Endothelial cell of umbilical vein (primary cell): ENCODE data around the gene NIPBL. TPM values are rescaled to one million over a fixed set of nuclear protein-coding genes. Genes with fewer than 3 reads are reported as not detected.
A peak's percentile ranks its signal among the peaks of the same experiment; 100 is the strongest.

Experiments used
- BruUV-seq: library from RNA; stranded (reverse); fragments of 400-500 nt; replicated peaks from 2 replicates; lab custom pipeline; 2021; lab: Mats Ljungman, UMichigan
- CTCF ChIA-PET: fragments of 300-600, 350-600 bp; sonication (Branson Sonifier 250); formaldehyde crosslinking; loops from one replicate; lab custom pipeline; 2021; ENCODE audit warnings: antibody characterized with exemption, inconsistent platforms; lab: Charles Lee
- POLR2A ChIA-PET: fragments of 300-600, 350-600 bp; sonication (Branson Sonifier 250); formaldehyde crosslinking; loops from one replicate; lab custom pipeline; 2021; ENCODE audit warnings: antibody characterized with exemption, inconsistent platforms; lab: Charles Lee
- DNase-seq: peaks from one replicate; pipeline ENCODE4 v3.0.0-alpha.2; 2011; ENCODE audit warnings: low read depth, low spot score
- FAIRE-seq: peaks from 2 replicates; lab custom pipeline; 2011; peaks lifted over from hg19 to GRCh38; lab: Jason Lieb, UNC
- H2AFZ ChIP-seq: 2 replicates; pipeline ENCODE4 v1.6.0; 2012; ENCODE audit warnings: low read depth, low read length, control low read depth, inconsistent platforms
- H3K27ac ChIP-seq: 2 replicates; pipeline ENCODE4 v1.5.1; 2011; ENCODE audit warnings: low read depth, mild to moderate bottlenecking, control low read depth, low read length, moderate library complexity; ENCODE audit not compliant: insufficient read depth
- H3K27me3 ChIP-seq, 2 experiments: 2 replicates each; pipeline versions ENCODE4 v1.6.0 to v1.6.1; 2011; ENCODE audit warnings: low read length in 2 of 2, mixed read lengths in 1 of 2; ENCODE audit not compliant: control insufficient read depth in 2 of 2, insufficient read depth in 2 of 2
- H3K36me3 ChIP-seq, 2 experiments: 2 replicates in 1 of 2; 3 replicates in 1 of 2; pipeline ENCODE4 v1.5.1; 2011; ENCODE audit warnings: low read length in 2 of 2, mild to moderate bottlenecking in 1 of 2, moderate library complexity in 1 of 2; ENCODE audit not compliant: control insufficient read depth in 2 of 2, insufficient read depth in 2 of 2; ENCODE audit errors: extremely low read depth in 1 of 2
- H3K4me1 ChIP-seq: 3 replicates; pipeline ENCODE4 v1.5.1; 2011; ENCODE audit warnings: mild to moderate bottlenecking, low read length; ENCODE audit not compliant: control insufficient read depth, insufficient read depth; ENCODE audit errors: extremely low read depth
- H3K4me2 ChIP-seq: 2 replicates; pipeline ENCODE4 v1.6.1; 2011; ENCODE audit warnings: low read length, control low read depth, mixed read lengths; ENCODE audit not compliant: insufficient read depth
- H3K4me3 ChIP-seq, 3 experiments: fragments of 200-600 bp in 1 of 3; sonication (generic), shearing (Covaris generic) in 1 of 3; replicated peaks in 1 of 3; 2 replicates each; pipeline ENCODE4 v1.5.1; 2011 to 2016; ENCODE audit warnings: control low read depth in 3 of 3, low read length in 3 of 3, mild to moderate bottlenecking in 2 of 3, inconsistent platforms in 1 of 3, low read depth in 1 of 3, moderate library complexity in 1 of 3; ENCODE audit not compliant: insufficient read depth in 1 of 3
- H3K79me2 ChIP-seq: 2 replicates; pipeline ENCODE4 v1.6.0; 2012; ENCODE audit warnings: low read length, inconsistent platforms; ENCODE audit not compliant: control insufficient read depth, insufficient read depth
- H3K9ac ChIP-seq: replicated peaks from 2 replicates; pipeline ENCODE3; 2011; ENCODE audit warnings: low read length, control low read depth; ENCODE audit not compliant: insufficient read depth; ENCODE audit errors: extremely low read depth
- H3K9me1 ChIP-seq: replicated peaks from 3 replicates; pipeline ENCODE4 v1.6.0; 2011; ENCODE audit warnings: mild to moderate bottlenecking, low read length; ENCODE audit not compliant: control insufficient read depth, insufficient read depth; ENCODE audit errors: extremely low read depth
- H3K9me3 ChIP-seq: replicated peaks from 2 replicates; pipeline ENCODE4 v1.5.1; 2012; ENCODE audit warnings: low read length, inconsistent platforms; ENCODE audit not compliant: control insufficient read depth, insufficient read depth
- H4K20me1 ChIP-seq: replicated peaks from 2 replicates; pipeline ENCODE3; 2011; ENCODE audit warnings: mild to moderate bottlenecking, low read length; ENCODE audit not compliant: control insufficient read depth, insufficient read depth; ENCODE audit errors: extremely low read depth
- EZH2 ChIP-seq: IDR thresholded peaks from 2 replicates; pipeline ENCODE4 v1.6.1; 2012; ENCODE audit warnings: borderline replicate concordance, low read depth, mild to moderate bottlenecking, moderate library complexity, low read length, inconsistent platforms; ENCODE audit not compliant: severe bottlenecking
- FOS ChIP-seq: IDR thresholded peaks from 2 replicates; pipeline ENCODE4 v1.6.1; 2011; ENCODE audit warnings: mild to moderate bottlenecking, low read length, moderate library complexity, borderline replicate concordance; ENCODE audit not compliant: insufficient read depth
- GATA2 ChIP-seq: IDR thresholded peaks from 2 replicates; pipeline ENCODE4 v1.7.0; 2011; ENCODE audit warnings: low read depth, mild to moderate bottlenecking, moderate library complexity, mixed read lengths, low read length; ENCODE audit not compliant: insufficient read length, insufficient read depth
- JUN ChIP-seq: IDR thresholded peaks from 2 replicates; pipeline ENCODE4 v1.6.1; 2011; ENCODE audit warnings: borderline replicate concordance, low read depth; ENCODE audit not compliant: insufficient read length, insufficient read depth
- MYC ChIP-seq: IDR thresholded peaks from one replicate; pipeline ENCODE4 v1.6.1; 2011; ENCODE audit warnings: mild to moderate bottlenecking, low read depth, low read length
- POLR2A ChIP-seq: IDR thresholded peaks from 2 replicates; pipeline ENCODE4 v1.6.1; 2012; ENCODE audit warnings: low read depth, mild to moderate bottlenecking, control low read depth, low read length
- POLR2AphosphoS5 ChIP-seq: IDR thresholded peaks from 2 replicates; pipeline ENCODE4 v1.6.1; 2012; ENCODE audit warnings: low read depth, mild to moderate bottlenecking, control low read depth, low read length, moderate library complexity; ENCODE audit not compliant: insufficient read depth
- dilution Hi-C: fragments of 300-500 bp; cut with MboI; formaldehyde crosslinking; loops from one replicate; pipeline ENCODE4 v1.15.0; 2019; ENCODE audit warnings: low sequenced_read_pairs; ENCODE audit not compliant: extremely low pct_ligation_motif_present
- intact Hi-C: fragments of 100-400 bp; cut with micrococcal nuclease; formaldehyde crosslinking; loops from one replicate; pipeline ENCODE4 v1.10.0; 2022
- polyA plus RNA-seq, 4 experiments: library from polyadenylated mRNA; depleted of rRNA in 3 of 4; stranded (reverse) in 3 of 4; unstranded in 1 of 4; fragments of >200 nt; gene quantifications; 2 replicates each; pipeline versions ENCODE4 v1.2.1 to v1.2.3, GENCODE V29; 2011 to 2012; ENCODE audit warnings: missing spikeins in 1 of 4
- total RNA-seq: library from RNA; stranded (reverse); gene quantifications from 2 replicates; pipeline ENCODE4 v1.2.3, GENCODE V29; 2021
- TF ChIP-seq, protein P1 (sequence below), 2 donors: IDR thresholded peaks; 1 replicate in 1 of 2; 2 replicates in 1 of 2; pipeline ENCODE4 v1.5.1; 2011; ENCODE audit warnings: low read length in 2 of 2, mild to moderate bottlenecking in 2 of 2, moderate library complexity in 2 of 2, control low read depth in 1 of 2, inconsistent platforms in 1 of 2, low read depth in 1 of 2; ENCODE audit not compliant: insufficient read depth in 1 of 2; ENCODE audit errors: extremely low read depth in 1 of 2
- TF ChIP-seq, protein P2 (sequence below): IDR thresholded peaks from 2 replicates; pipeline ENCODE4 v1.6.1; 2011; ENCODE audit not compliant: insufficient read depth, insufficient read length

The NIPBL gene
- total and polyA plus RNA-seq, 2 donors (not counting 3 experiments of a cell fraction or from before 2014, with no cell fraction given): 15.5 to 50.7 TPM

DNA sequence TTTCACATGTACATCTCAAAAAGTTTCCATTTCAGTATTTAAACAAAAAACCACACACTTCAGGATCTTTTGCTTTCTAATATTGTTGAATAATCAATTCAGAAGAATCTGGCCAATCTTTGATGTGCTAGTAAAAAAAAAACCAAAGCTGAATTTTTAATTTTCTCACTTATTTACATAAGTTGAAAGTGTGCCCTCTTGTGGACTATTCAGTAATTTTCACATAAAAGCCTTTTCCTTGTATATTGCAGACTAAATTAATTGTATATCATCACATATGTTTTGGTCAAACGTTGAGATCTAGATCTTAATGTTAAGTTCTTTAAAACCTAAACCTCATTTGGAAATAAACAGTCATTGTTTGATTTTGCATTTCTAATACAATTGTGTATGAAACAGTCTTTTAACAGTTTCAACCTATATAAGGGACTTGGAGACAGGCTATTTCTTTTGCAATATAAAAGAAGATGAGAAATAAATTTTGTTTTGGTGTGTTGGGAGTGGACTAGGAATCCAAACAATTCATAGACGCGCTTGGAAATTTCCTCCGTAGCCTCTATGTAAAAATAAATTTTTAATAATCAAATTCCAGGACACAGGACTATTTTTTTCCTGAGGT, 68.1 kb downstream of the NIPBL start:
- BruUV-seq: no TSS peak
- peaks cover 75% of the 10 kb centered on the region for H3K79me2 ChIP-seq
- H3K9ac ChIP-seq: no peak overlapping the region
- TF ChIP-seq, protein P1, sequence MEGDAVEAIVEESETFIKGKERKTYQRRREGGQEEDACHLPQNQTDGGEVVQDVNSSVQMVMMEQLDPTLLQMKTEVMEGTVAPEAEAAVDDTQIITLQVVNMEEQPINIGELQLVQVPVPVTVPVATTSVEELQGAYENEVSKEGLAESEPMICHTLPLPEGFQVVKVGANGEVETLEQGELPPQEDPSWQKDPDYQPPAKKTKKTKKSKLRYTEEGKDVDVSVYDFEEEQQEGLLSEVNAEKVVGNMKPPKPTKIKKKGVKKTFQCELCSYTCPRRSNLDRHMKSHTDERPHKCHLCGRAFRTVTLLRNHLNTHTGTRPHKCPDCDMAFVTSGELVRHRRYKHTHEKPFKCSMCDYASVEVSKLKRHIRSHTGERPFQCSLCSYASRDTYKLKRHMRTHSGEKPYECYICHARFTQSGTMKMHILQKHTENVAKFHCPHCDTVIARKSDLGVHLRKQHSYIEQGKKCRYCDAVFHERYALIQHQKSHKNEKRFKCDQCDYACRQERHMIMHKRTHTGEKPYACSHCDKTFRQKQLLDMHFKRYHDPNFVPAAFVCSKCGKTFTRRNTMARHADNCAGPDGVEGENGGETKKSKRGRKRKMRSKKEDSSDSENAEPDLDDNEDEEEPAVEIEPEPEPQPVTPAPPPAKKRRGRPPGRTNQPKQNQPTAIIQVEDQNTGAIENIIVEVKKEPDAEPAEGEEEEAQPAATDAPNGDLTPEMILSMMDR (IDR thresholded peaks at IDR 0.05; ENCODE audit: extremely low read depth in 1 of 2, insufficient read depth in 1 of 2, low read depth in 1 of 2, low read length in 2 of 2): peak; percentile 23 to 34
- TF ChIP-seq GATA2 (no peak), JUN (no peak)
- intact Hi-C loops (loop anchor here (1.0 to 2.0 kb wide), 3 partner anchors 68 to 205 kb away; partner anchors contain the start of gene NIPBL), dilution Hi-C loops (no loop called here)
- ChIA-PET CTCF (interaction anchor here (0.6 to 3.7 kb wide), 26 partner anchors 9 to 215 kb away, joined by 3 to 28 read pairs (median 4); partner anchors contain the start of gene NIPBL), POLR2A (no interaction called here)
- H3K27ac ChIP-seq: no peak overlapping the region
- no peak overlapping the region for H3K4me3 ChIP-seq
- H3K36me3 ChIP-seq: no peaks in the 10 kb centered on the region
- FAIRE-seq: peak; percentile 53
- peaks cover 16% of the 10 kb centered on the region for H3K4me1 ChIP-seq
- H3K27me3 ChIP-seq: no peaks in the 10 kb centered on the region
- H3K9me1 ChIP-seq: no peaks in the 10 kb centered on the region
- no peaks in the 10 kb centered on the region for H3K9me3 ChIP-seq
- H4K20me1 ChIP-seq: peaks cover 11% of the 10 kb centered on the region
- peak; percentile 69 for DNase-seq
- no peak overlapping the region for H3K4me2 ChIP-seq
- no peak overlapping the region for H2AFZ ChIP-seq

DNA sequence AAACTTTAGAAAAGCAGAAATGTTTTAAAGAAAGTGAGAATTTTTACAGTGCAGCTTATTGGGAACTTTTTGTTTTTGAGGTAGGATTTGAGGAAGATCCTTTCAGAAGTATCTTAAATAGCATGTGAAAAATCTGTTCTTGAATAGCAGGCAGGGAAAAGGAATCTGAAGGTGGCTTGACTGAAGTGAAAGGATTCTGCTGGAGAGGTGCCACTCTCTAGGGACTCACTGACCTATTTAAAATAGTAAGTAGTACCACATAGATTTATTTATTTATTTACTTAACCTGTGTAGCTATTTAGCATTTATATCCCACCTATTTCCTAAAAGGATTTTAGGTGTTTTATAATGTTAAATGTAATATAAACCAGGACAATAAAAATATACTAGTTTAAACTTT, 69.1 kb downstream of the NIPBL start:
- TF ChIP-seq MYC: no peak
- TF ChIP-seq, protein P1 (IDR thresholded peaks at IDR 0.05; ENCODE audit: extremely low read depth in 1 of 2, insufficient read depth in 1 of 2, low read depth in 1 of 2, low read length in 2 of 2): no peak
- no peak for TF ChIP-seq EZH2
- TF ChIP-seq, protein P2, sequence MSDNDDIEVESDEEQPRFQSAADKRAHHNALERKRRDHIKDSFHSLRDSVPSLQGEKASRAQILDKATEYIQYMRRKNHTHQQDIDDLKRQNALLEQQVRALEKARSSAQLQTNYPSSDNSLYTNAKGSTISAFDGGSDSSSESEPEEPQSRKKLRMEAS: no peak
- no peak for TF ChIP-seq FOS
- TF ChIP-seq POLR2AphosphoS5: no peak
- no peak for TF ChIP-seq GATA2
- TF ChIP-seq JUN: no peak
- no peak for TF ChIP-seq POLR2A
- Histone ChIP-seq H3K36me3 (no peaks in the 10 kb centered on the region), H3K27me3 (no peaks in the 10 kb centered on the region), H3K9me1 (no peaks in the 10 kb centered on the region), H2AFZ (no peak overlapping the region), H3K4me3 (no peak overlapping the region), H4K20me1 (peaks cover 10% of the 10 kb centered on the region), H3K9me3 (no peaks in the 10 kb centered on the region), H3K79me2 (peaks cover 75% of the 10 kb centered on the region), H3K4me2 (no peak overlapping the region), H3K4me1 (peaks cover 7% of the 10 kb centered on the region), H3K27ac (no peak overlapping the region), H3K9ac (no peak overlapping the region)
- dilution Hi-C loops: no loop called here
- FAIRE-seq: no peak
- POLR2A ChIA-PET: no interaction called here
- BruUV-seq: no TSS peak
- intact Hi-C loops: loop anchor here (2.0 kb wide), 1 partner anchor 201 kb away; no protein-coding TSS in a partner anchor
- CTCF ChIA-PET: interaction anchor here (0.8 to 3.7 kb wide), 6 partner anchors 11 to 70 kb away, joined by 3 to 22 read pairs (median 5); no protein-coding TSS in a partner anchor
- DNase-seq: no peak
